GM23248 (cell line): ENCODE measurements around the gene DCDC1. TPM values are rescaled to one million over a fixed set of nuclear protein-coding genes. Genes with fewer than 3 reads are reported as not detected.
A peak's percentile ranks its signal among the peaks of the same experiment; 100 is the strongest.

Source experiments
- DNase-seq: peaks from one replicate; pipeline ENCODE4 v3.0.0-alpha.2; 2015
- H2AFZ ChIP-seq: fragments of 200-600 bp; sonication (generic); 2 replicates; pipeline ENCODE4 v1.6.1; 2016; ENCODE audit warnings: antibody characterized with exemption
- H3F3A ChIP-seq: fragments of 200-600 bp; sonication (generic); 2 replicates; pipeline ENCODE4 v1.6.1; 2016; ENCODE audit warnings: mild to moderate bottlenecking, antibody characterized with exemption, mixed run types; ENCODE audit not compliant: insufficient read depth
- H3K27ac ChIP-seq: fragments of 200-600 bp; sonication (generic); 2 replicates; pipeline ENCODE4 v1.5.1; 2016; ENCODE audit warnings: mild to moderate bottlenecking
- H3K27me3 ChIP-seq: fragments of 200-600 bp; sonication (generic); replicated peaks from 2 replicates; pipeline ENCODE4 v1.6.1; 2016; ENCODE audit warnings: mild to moderate bottlenecking; ENCODE audit not compliant: insufficient read depth
- H3K36me3 ChIP-seq: fragments of 200-600 bp; sonication (generic); 2 replicates; pipeline ENCODE4 v1.6.1; 2016; ENCODE audit warnings: low read depth, mild to moderate bottlenecking
- H3K4me1 ChIP-seq: fragments of 200-600 bp; sonication (generic); 2 replicates; pipeline ENCODE4 v1.6.1; 2016; ENCODE audit warnings: mild to moderate bottlenecking; ENCODE audit not compliant: insufficient read depth
- H3K4me2 ChIP-seq: fragments of 200-600 bp; sonication (generic); one replicate; pipeline ENCODE4 v1.6.1; 2016; ENCODE audit warnings: mild to moderate bottlenecking; ENCODE audit not compliant: unreplicated experiment
- H3K4me3 ChIP-seq: fragments of 200-600 bp; sonication (generic); 2 replicates; pipeline ENCODE4 v1.5.1; 2016; ENCODE audit warnings: mild to moderate bottlenecking
- H3K79me2 ChIP-seq: fragments of 200-600 bp; sonication (generic); 2 replicates; pipeline ENCODE4 v1.6.1; 2016; ENCODE audit warnings: mild to moderate bottlenecking; ENCODE audit not compliant: insufficient read depth
- H3K9ac ChIP-seq: fragments of 200-600 bp; sonication (generic); 2 replicates; pipeline ENCODE4 v1.6.1; 2016; ENCODE audit warnings: mild to moderate bottlenecking
- H3K9me2 ChIP-seq: fragments of 200-600 bp; sonication (generic); 2 replicates; pipeline ENCODE4 v1.6.1; 2016; ENCODE audit warnings: mixed run types, mild to moderate bottlenecking, moderate library complexity; ENCODE audit not compliant: insufficient read depth
- H3K9me3 ChIP-seq: fragments of 200-600 bp; sonication (generic); one replicate; pipeline ENCODE4 v1.6.1; 2017; ENCODE audit warnings: low read depth
- H4K20me1 ChIP-seq: fragments of 200-600 bp; sonication (generic); 2 replicates; pipeline ENCODE4 v1.6.0; 2016; ENCODE audit not compliant: insufficient read depth
- EZH2 ChIP-seq: fragments of 200-600 bp; sonication (generic); IDR thresholded peaks from 2 replicates; pipeline ENCODE4 v1.6.1; 2018; ENCODE audit warnings: antibody characterized with exemption, mild to moderate bottlenecking; ENCODE audit not compliant: insufficient read depth, poor library complexity, severe bottlenecking
- EZH2phosphoT487 ChIP-seq: fragments of 200-600 bp; sonication (generic); IDR thresholded peaks from 2 replicates; pipeline ENCODE4 v1.6.1; 2018; ENCODE audit warnings: antibody characterized with exemption, moderate library complexity, mild to moderate bottlenecking, low read depth; ENCODE audit not compliant: insufficient read depth
- WGBS, 2 experiments: methylation state at CpG; one replicate each; pipeline ENCODE4 v1.1.6; 2015 to 2017; ENCODE audit warnings: low lambda C conversion rate in 2 of 2, low coverage in 1 of 2; ENCODE audit errors: missing lambda C conversion rate in 2 of 2; 5-methylcytosine and 5-hydroxymethylcytosine counted together
- in situ Hi-C: fragments of 300-500 bp; cut with MboI; formaldehyde crosslinking; loops from 2 replicates; pipeline ENCODE4 v1.15.0; 2020
- polyA plus RNA-seq: library from polyadenylated mRNA; unstranded; fragments of >200 nt; fragmentation: Nextera tagmentation; extraction: Ambion mirVana; gene quantifications from 2 replicates; pipeline ENCODE4 v1.2.1, GENCODE V29; 2016
- total RNA-seq: library from RNA; depleted of rRNA; stranded (reverse); fragments of >200 nt; shearing (Covaris generic); gene quantifications from 2 replicates; pipeline ENCODE4 v1.2.3, GENCODE V29; 2014

Gene DCDC1
- total and polyA plus RNA-seq, 2 experiments from 2014 or later, result not detected

GRCh38 chr11:31340903-31341572 lies 28.5 kb downstream of the DCDC1 start:
- Histone ChIP-seq H3K27me3 (no peaks in the 10 kb centered on the region), H3K79me2 (no peaks in the 10 kb centered on the region), H4K20me1 (no peaks in the 10 kb centered on the region), H3K4me1 (no peaks in the 10 kb centered on the region), H3K27ac (no peak overlapping the region), H3K4me3 (no peak overlapping the region), H3K4me2 (no peak overlapping the region), H3K9me3 (no peaks in the 10 kb centered on the region), H3K36me3 (no peaks in the 10 kb centered on the region), H3K9me2 (no peaks in the 10 kb centered on the region), H3F3A (no peaks in the 10 kb centered on the region), H2AFZ (no peak overlapping the region), H3K9ac (no peak overlapping the region)
- peak; percentile 59 for DNase-seq
- in situ Hi-C loops, result no loop called here
- WGBS, 2 experiments, result 33% methylated on average over 5 of the region's 5 CpGs
- TF ChIP-seq EZH2phosphoT487, result no peak
- no peak for TF ChIP-seq EZH2

DNA sequence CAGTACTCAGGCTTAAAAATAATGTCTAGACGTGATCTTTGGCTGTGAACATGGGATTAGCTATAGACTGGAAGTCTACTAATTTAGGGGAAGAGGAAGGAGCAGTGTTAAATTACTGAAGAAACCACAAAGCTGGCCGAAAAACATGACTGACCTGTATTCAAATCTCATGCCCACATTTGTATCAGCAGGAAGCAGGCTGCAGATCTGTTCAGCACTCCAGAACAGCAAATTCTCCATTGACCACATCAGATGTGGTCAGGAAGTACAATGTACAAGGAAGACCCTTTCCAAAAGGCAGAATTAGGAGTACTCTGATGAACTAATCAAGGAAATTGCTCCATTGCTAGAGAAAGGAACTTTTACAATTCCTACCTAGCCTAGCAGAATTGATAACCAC lies 31.7 kb downstream of the DCDC1 start:
- TF ChIP-seq EZH2, result no peak
- TF ChIP-seq EZH2phosphoT487, result no peak
- 4 to 10% methylated on average over 2 of the region's 2 CpGs for WGBS, 2 experiments
- no peaks in the 10 kb centered on the region for H3K9me3 ChIP-seq
- H2AFZ ChIP-seq, result no peak overlapping the region
- no peaks in the 10 kb centered on the region for H3K79me2 ChIP-seq
- H3K27me3 ChIP-seq, result no peaks in the 10 kb centered on the region
- H3K4me3 ChIP-seq, result no peak overlapping the region
- no peaks in the 10 kb centered on the region for H3K36me3 ChIP-seq
- DNase-seq, result no peak
- no peak overlapping the region for H3K4me2 ChIP-seq
- no peak overlapping the region for H3K27ac ChIP-seq
- H4K20me1 ChIP-seq, result no peaks in the 10 kb centered on the region
- in situ Hi-C loops, result no loop called here
- no peaks in the 10 kb centered on the region for H3F3A ChIP-seq
- H3K9me2 ChIP-seq, result no peaks in the 10 kb centered on the region
- no peak overlapping the region for H3K9ac ChIP-seq
- no peaks in the 10 kb centered on the region for H3K4me1 ChIP-seq

GRCh38 chr11:31328697-31329096 lies 40.8 kb downstream of the DCDC1 start:
- no peaks in the 10 kb centered on the region for H3F3A ChIP-seq
- TF ChIP-seq EZH2, result no peak
- no peak for TF ChIP-seq EZH2phosphoT487

DNA sequence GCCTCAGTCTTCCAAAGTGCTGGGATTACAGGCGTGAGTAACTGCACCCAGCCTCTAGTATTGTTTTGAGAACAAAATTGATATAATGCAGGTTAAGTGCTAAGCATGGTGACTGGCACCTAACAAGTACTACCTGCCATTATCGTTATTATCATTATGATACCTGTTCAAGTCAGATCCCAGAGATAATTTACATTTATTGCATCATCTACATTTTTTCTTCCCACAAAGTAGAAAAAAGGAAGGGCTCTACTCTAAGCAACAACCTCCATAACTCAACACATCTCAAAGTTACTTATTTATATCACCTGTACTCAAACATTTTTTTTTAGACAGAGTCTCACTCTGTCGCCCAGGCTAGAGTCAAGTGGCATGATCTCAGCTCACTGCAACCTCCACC lies 42.1 kb downstream of the DCDC1 start:
- Histone ChIP-seq H4K20me1 (no peaks in the 10 kb centered on the region), H3K27me3 (no peaks in the 10 kb centered on the region), H3K9me3 (no peaks in the 10 kb centered on the region), H3K27ac (no peak overlapping the region), H3K4me3 (no peak overlapping the region), H3K9ac (no peak overlapping the region), H3K79me2 (no peaks in the 10 kb centered on the region), H3K9me2 (no peaks in the 10 kb centered on the region), H3F3A (no peaks in the 10 kb centered on the region), H2AFZ (no peak overlapping the region), H3K4me1 (no peaks in the 10 kb centered on the region; the same call in 1 of the 2 replicates), H3K4me2 (no peak overlapping the region), H3K36me3 (no peaks in the 10 kb centered on the region)
- 66 to 70% methylated on average over 3 of the region's 3 CpGs for WGBS, 2 experiments
- in situ Hi-C loops, result no loop called here
- DNase-seq, result no peak
- TF ChIP-seq EZH2, result no peak
- TF ChIP-seq EZH2phosphoT487, result no peak

More at GRCh38 chr11:31328697-31329096, 40.8 kb downstream of the DCDC1 start:
- DNase-seq, result no peak
- H2AFZ ChIP-seq, result no peak overlapping the region
- H4K20me1 ChIP-seq, result no peaks in the 10 kb centered on the region
- WGBS, 2 experiments, result 63 to 67% methylated on average over 6 of the region's 6 CpGs
- in situ Hi-C loops, result no loop called here
- no peak overlapping the region for H3K4me3 ChIP-seq
- H3K27ac ChIP-seq, result no peak overlapping the region
- no peaks in the 10 kb centered on the region for H3K9me2 ChIP-seq
- no peak overlapping the region for H3K9ac ChIP-seq
- no peaks in the 10 kb centered on the region for H3K79me2 ChIP-seq
- H3K27me3 ChIP-seq, result no peaks in the 10 kb centered on the region
- no peaks in the 10 kb centered on the region for H3K9me3 ChIP-seq
- H3K36me3 ChIP-seq, result no peaks in the 10 kb centered on the region
- no peaks in the 10 kb centered on the region; the same call in 1 of the 2 replicates for H3K4me1 ChIP-seq
- H3K4me2 ChIP-seq, result no peak overlapping the region
